NCI-H2107 (cell line): ENCODE measurements around the gene MGMT.

Experiments
- DNase-seq: peaks from one replicate; lab custom pipeline; 2025; lab: John Stamatoyannopoulos, UW

MGMT gene

GRCh38 chr10:129544205-129545202 lies 77.5 kb downstream of the MGMT start:
- no peak for DNase-seq

- DNase-seq, result no peak
These were observed 78.2 kb downstream of the MGMT start for GRCh38 chr10:129545261-129545660.

- DNase-seq, result no peak
These were observed 79.1 kb downstream of the MGMT start for GRCh38 chr10:129546106-129546505.

GRCh38 chr10:129547608-129548007 lies 80.6 kb downstream of the MGMT start:
- no peak for DNase-seq

DNA sequence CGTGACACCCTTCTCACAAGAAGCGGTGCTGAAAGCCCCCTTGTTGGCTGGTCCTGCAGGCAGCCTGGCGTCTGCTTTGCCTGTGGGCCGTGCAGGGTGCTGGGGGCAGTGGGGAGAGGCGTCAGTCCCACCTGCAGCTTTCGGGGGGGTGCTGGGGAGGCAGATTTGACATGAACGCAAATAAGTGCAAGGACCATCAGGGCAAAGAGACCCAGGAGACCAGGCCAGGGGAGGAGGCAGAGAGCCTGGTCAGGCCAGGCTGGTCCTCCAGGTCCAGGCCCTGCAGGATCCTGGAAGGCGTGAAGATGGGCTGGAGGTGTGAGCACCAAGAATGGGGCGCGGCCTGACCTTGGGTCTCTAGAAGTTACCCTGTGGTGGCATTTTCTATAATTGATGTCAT lies 81.6 kb downstream of the MGMT start:
- no peak for DNase-seq

- no peak for DNase-seq
These were observed 83.0 kb downstream of the MGMT start for GRCh38 chr10:129550076-129550475.

DNA sequence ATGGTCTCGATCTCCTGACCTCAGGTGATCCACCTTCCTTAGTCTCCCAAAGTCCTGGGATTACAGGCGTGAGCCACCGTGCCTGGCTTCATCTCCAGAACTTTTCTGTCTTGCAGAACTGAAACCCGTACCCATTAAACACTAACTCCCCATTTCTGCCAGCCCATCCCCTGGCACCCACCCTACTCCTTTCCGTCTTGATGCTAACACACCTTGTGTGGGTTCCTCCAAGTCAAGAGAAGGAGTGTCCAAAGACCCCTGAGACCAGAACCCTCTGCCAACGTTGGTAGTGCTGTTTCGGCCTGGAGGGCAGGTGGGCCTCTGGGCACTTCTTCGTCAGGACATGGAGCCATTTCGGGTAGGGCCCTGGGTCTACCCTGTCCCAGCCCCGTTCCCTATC lies 83.6 kb downstream of the MGMT start:
- DNase-seq, result no peak

- DNase-seq, result no peak
These were observed 85.1 kb downstream of the MGMT start for GRCh38 chr10:129552119-129552518.

DNA sequence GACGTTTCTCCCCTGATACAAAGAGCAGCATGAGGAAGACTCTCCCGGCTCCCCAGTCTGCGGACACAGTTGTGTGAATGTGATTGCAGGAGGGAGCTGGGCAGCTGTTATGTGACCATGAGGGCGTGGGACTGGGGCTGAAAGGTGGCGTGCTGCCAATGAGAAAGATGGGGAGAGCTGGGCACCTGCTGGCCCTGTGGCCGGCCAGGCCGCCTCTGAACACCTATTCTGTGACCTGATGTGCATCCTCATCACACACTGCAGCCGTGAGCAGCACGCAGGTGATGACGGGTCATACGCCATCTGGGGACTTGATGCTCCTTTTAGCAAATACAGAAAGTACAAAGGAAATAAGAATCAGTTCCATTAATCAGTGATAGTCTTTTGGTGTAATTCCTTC lies 86.9 kb downstream of the MGMT start:
- DNase-seq, result no peak

DNA sequence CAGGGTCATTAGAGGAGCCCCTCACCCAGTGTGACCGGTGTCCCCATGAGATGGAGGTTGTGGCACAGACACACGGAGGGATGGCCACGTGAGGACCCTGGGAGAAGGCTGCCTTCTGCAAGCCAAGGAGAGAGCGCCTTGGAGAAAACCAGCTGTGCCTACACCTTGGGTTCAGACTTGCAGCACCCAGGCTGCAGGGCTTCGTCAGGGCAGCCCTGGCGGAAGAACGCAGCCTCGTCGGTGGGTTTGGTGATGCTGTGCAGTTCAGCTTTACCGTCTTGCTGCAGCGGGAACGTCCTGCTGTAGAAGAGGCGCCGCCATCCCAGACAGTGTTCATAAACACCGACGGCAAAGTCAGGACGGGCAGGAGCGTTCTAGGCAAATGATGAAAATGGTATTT lies 89.3 kb downstream of the MGMT start:
- DNase-seq, result no peak

DNA sequence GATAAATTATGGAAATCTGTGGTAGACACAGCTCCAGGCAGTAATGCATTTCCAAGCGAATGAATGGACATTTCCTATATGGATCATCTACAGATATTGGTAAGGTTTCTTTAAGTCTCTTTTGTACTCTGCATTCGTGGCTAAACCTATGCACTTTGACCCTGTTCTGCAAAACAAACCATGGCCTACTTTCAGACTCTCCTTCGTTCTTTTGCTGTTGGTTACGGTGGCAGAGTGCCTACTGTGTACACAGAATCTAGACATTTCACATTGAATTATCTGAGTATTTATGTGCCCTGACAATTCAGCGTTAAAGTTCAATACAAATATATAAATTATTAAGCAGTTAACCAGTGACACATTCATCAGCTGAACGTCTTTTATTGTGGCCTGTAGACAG lies 93.3 kb downstream of the MGMT start:
- DNase-seq, result no peak

DNA sequence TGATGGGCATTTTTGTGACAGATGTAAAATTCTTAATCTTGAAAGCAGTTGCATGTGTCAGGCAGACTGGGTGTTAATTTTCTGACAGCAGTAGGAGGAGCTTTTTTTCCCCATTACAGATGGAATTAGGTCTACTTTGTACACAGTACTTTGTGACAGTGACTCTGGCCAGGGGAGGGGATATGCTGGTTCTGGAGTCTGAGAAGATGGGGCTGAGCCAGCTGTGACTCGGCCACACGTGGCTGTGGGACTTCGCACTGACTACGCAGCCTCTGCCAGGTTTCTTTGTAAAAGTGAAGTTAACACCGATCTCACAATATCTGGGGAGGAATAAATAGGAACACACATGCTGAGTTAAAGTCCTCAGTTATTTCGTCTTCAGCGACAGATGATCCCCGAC lies 95.4 kb downstream of the MGMT start:
- DNase-seq, result no peak

DNA sequence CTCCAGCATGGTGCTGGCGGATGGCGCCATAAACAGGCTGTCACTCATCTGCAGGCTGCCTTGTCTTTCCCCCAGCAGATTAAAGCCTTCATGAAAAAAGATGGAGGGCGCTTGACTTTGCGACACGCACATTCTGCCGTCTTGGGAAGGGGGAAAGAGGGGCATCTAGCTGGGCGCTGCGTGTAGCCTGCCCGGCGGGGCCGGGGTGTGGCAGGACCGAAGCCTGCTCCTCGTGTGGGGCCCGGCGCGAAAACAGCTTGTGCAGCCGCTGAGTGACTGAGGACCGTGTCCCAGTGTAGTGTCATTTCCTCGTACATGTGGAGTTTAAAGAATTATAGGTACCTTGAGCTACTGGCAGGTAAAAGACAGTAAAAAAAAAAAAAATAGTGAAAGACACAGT lies 97.9 kb downstream of the MGMT start:
- DNase-seq, result no peak

DNA sequence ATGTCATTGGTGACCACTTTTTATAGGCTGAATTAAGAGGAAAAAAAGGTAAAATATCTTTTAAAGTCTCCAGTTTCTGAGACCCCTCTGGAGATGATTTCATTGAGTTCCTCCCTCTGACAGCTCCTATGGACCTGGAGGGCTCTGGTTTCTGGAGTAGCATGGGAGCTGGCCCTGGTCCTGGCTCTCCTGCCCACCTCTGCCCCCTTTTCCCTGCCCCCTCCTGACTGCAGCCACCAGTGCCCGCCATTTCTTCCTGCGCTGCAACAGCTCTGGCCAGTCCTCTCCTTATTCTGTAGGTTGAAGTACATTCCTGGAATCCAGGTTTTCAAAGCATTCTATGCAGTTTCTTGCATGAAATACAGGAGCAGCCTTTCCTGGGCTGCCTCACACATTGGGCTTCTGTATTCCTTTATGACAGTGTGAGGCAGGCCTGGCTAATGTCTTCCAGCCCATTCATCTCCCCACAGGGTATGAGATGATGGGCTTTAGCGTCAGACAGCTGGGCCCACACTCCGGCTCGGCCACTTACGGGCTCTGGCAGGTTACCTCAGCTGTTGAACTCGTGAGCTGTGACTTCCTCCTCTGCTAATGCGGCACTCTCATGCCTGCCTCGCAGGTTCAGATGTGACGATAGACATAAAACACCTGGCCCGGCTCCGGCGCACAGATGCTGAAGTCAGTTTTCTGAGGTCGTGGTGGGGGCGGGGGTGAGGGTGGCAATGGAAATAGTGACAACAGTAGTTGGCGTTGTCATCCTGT lies 101.7 kb downstream of the MGMT start:
- no peak for DNase-seq

- DNase-seq, result no peak
These were observed 103.1 kb downstream of the MGMT start for GRCh38 chr10:129570185-129570584.

DNA sequence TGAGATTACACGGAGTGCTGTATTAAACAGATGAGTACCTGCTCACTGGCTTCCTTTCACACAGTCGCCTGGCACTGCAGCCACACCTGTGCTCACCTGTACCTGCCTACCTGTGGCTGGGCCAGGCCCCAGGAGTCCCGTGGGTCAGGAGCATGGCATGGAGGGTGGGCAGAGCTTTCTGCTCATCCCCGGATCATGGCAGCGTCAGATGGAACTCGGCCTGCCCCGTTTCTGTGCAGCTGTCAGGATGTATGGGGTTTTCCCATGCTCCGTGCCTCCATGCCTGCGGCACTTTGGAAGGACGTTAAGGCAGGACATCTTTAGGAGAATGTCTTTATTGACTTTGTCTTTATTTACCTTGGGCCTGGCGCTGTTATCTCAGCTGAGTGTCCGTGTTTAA lies 112.2 kb downstream of the MGMT start:
- DNase-seq, result no peak

- DNase-seq, result no peak
These were observed 113.0 kb downstream of the MGMT start for GRCh38 chr10:129580010-129580409.

DNA sequence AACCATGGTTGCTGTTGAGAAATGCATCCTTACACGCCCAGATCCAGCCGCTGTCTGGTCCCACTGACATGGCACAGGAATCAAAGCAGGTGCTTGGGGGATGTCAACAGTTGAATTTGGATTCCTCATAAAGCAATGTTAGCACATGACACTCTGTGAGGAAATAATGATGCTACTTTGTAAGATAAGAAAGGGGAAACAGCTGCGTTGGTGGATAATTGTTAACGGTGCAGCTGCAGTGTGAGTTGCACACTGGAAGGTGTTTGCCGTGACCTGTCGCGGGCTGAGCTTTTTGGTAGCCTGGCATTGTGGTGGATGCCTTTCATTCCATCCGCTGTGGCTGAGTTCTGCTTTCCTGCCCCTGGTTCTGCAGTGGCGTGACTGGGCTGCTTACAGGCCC lies 113.9 kb downstream of the MGMT start:
- no peak for DNase-seq

DNA sequence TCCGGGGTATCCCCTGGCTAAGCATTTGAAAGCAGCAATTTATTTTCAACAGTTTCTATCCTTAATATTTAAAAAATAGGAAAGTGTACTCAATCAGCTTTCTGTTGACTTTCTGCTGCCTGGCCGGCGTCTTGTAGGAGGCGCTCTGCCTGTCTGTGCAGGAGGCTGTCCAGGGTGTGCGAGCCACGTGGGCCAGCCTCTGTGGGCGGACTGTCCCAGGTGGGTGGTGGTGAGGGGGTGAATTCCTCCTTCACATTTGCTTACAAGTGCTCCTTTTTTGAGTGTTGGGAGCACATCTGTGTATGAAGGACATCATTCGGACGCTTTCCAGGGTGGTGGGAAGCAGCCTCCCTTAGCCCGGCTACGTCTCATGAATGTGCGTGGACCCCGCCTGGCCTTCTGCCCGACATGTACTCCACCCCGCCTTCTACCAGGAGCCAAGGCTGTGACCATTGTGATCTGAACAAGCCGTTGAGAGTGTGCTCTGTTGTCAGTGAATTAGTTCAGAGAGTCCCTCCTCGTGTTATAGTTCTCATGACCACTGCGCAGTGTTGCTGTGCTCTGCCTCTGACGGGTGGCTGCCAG lies 114.9 kb downstream of the MGMT start:
- DNase-seq, result no peak

DNA sequence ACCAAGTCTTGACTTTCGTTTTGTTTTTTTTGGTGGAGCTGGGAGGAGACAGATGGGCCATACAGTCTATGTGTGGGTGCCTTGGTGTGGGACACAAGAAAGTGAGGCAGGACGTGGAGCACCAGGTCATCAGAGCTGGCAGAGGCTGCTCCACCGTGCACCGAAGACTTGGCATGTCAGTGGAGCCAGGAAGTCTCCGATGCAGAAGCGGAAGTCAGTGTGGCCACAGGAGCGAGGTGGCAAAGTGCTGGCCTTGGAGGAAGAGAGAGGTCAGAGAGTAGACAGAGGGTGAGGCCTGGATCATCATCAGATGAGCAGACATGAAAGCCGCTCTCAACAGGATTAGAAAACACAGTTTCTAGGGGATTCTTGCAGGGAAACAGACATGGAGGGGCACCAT lies 116.8 kb downstream of the MGMT start:
- no peak for DNase-seq

- DNase-seq, result no peak
These were observed 119.9 kb downstream of the MGMT start for GRCh38 chr10:129586898-129587443.

DNA sequence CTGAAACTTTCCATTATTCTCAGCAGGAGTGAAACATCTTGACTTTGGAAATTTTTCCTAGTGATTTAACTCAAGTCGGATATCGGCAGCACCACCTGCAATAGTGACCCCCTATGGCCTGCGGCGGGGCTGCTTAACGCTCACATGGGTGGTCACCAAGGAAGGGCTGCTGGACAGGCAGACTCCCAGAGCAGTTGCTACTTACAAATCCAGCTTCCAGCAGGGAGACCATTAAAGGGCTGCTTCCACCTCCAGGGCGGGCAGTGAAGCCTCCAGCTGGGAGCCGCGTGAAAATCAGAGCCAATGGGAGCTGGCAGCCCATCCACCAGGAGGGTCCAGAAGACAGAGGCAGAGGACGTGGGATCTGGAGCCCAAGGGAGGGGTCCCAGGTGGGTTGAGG lies 122.5 kb downstream of the MGMT start:
- DNase-seq, result no peak

DNA sequence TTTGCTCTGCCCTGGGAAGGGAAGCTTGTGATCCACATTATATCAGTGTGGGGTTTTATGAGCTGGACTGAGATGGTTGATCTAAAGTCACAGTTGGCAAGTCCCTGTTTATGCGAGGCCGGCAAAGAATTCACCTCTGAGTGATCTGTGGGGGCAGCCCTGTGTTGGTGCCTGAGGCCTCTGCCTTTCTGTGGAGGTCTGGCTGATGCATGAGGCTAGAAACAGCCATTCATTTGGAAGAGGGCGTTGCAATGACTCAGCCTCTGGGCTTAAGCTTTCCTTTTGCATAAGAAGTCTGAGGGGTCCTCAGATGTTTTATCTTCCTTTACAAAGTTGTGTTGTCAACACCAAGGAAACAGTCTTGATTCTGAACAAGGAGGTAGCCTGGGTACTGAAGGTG lies 126.9 kb downstream of the MGMT start:
- no peak for DNase-seq
